HG03575 (cell line): ENCODE data around the gene PCGF1.
A peak's percentile ranks its signal among the peaks of the same experiment; 100 is the strongest.
"Not testable (repeated sequence)": the region's sequence is repeated elsewhere in the genome, so short reads cannot be mapped to it uniquely, and the experiment has no call there.

Experiments
- ATAC-seq: cut with Tn5 transposase; IDR thresholded peaks from one replicate; pipeline ENCODE4 v1.9.1; 2021; ENCODE audit not compliant: unreplicated experiment, insufficient number of reproducible peaks, low FRiP score; ENCODE audit errors: extremely low read depth

PCGF1 gene

GRCh38 chr2:74483675-74484164, 23.8 kb downstream of the PCGF1 start:
- ATAC-seq = not testable (repeated sequence)

- peak; percentile 87 for ATAC-seq
Measured at GRCh38 chr2:74482801-74483674, 24.5 kb downstream of the PCGF1 start, which contains the start of the genes CCDC142 and TTC31. Gene CCDC142, minus strand, starts transcription at chr2:74482998. Its CDS starts 161 bp downstream, at chr2:74482837. Gene TTC31, plus strand, starts transcription at chr2:74483081. Its CDS starts 15 bp downstream, at chr2:74483096.

GRCh38 chr2:74481961-74482800, 25.3 kb downstream of the PCGF1 start:
- peak; percentile 5 for ATAC-seq

- no peak for ATAC-seq
Measured at GRCh38 chr2:74481431-74481830, 26.1 kb downstream of the PCGF1 start.

- ATAC-seq = no peak
Measured at GRCh38 chr2:74474899-74475298, 32.6 kb downstream of the PCGF1 start.

- no peak for ATAC-seq
Measured at GRCh38 chr2:74474481-74474880, 33.0 kb downstream of the PCGF1 start.

GRCh38 chr2:74472945-74473258, 34.6 kb downstream of the PCGF1 start:
- no peak for ATAC-seq

GRCh38 chr2:74472086-74472944, 35.2 kb downstream of the PCGF1 start, which contains the start of gene MRPL53:
Gene MRPL53, minus strand, starts transcription at chr2:74472680. Its CDS starts 20 bp downstream, at chr2:74472660.
- no peak for ATAC-seq

GRCh38 chr2:74471332-74472065, 36.0 kb downstream of the PCGF1 start:
- no peak for ATAC-seq

GRCh38 chr2:74470742-74471141, 36.8 kb downstream of the PCGF1 start:
- not testable (repeated sequence) for ATAC-seq

- ATAC-seq = no peak
Measured at GRCh38 chr2:74464406-74464805, 43.1 kb downstream of the PCGF1 start.

GRCh38 chr2:74462786-74463105, 44.7 kb downstream of the PCGF1 start:
- ATAC-seq = no peak

- ATAC-seq = no peak
Measured at GRCh38 chr2:74462054-74462785, 45.3 kb downstream of the PCGF1 start.

- ATAC-seq = no peak
Measured at GRCh38 chr2:74461187-74462053, 46.1 kb downstream of the PCGF1 start.

GRCh38 chr2:74460187-74460586, 47.3 kb downstream of the PCGF1 start:
- ATAC-seq = not testable (repeated sequence)

- ATAC-seq = not testable (repeated sequence)
Measured at GRCh38 chr2:74459503-74460118, 47.9 kb downstream of the PCGF1 start.
